Right ventricle myocardium inferior (tissue), 1 donor: ENCODE data around the gene CAMK2B. TPM values are rescaled to one million over a fixed set of nuclear protein-coding genes. Genes with fewer than 3 reads are reported as not detected.
A peak's percentile ranks its signal among the peaks of the same experiment; 100 is the strongest.

Source experiments
- ATAC-seq: fragments of 200-7000 bp; cut with Tn5 transposase; one replicate; pipeline ENCODE4 v1.9.1; 2020; ENCODE audit warnings: mild to moderate bottlenecking, moderate library complexity
- DNase-seq: peaks from one replicate; pipeline ENCODE4 v3.0.0; 2021; ENCODE audit errors: missing footprints
- intact Hi-C: fragments of 100-400 bp; cut with DNase I; formaldehyde crosslinking; loops from one replicate; pipeline ENCODE4 v1.11.0; 2022
- total RNA-seq: library from RNA; stranded (reverse); fragmentation: NEBNext Ultra II Directional; extraction: Animal tissue kit (Norgen Biotek cat#: 25700); gene quantifications from one replicate; pipeline ENCODE4 v1.2.1, GENCODE V29; 2021
- donor health status: DM: no; HTN: yes; CAD: no; lungs with severe emphysema.

Gene CAMK2B
- total RNA-seq, 1 donor from 2014 or later = 95.4 TPM

GRCh38 chr7:44313621-44314031, 11.8 kb downstream of the CAMK2B start:
- DNase-seq (peak; percentile 74), ATAC-seq (peak; percentile 82)
- intact Hi-C loops = no loop called here

GRCh38 chr7:44313016-44313415, 12.4 kb downstream of the CAMK2B start:
- ATAC-seq (no peak), DNase-seq (no peak)
- intact Hi-C loops = no loop called here

- peak; percentile 47 for DNase-seq
Observed at GRCh38 chr7:44311561-44312495, 13.6 kb downstream of the CAMK2B start.

GRCh38 chr7:44310221-44310848, 15.1 kb downstream of the CAMK2B start:
- DNase-seq (no peak), ATAC-seq (no peak)
- intact Hi-C loops = no loop called here

More at GRCh38 chr7:44311561-44312495, 13.6 kb downstream of the CAMK2B start:
- intact Hi-C loops = no loop called here
- no peak for ATAC-seq

DNA sequence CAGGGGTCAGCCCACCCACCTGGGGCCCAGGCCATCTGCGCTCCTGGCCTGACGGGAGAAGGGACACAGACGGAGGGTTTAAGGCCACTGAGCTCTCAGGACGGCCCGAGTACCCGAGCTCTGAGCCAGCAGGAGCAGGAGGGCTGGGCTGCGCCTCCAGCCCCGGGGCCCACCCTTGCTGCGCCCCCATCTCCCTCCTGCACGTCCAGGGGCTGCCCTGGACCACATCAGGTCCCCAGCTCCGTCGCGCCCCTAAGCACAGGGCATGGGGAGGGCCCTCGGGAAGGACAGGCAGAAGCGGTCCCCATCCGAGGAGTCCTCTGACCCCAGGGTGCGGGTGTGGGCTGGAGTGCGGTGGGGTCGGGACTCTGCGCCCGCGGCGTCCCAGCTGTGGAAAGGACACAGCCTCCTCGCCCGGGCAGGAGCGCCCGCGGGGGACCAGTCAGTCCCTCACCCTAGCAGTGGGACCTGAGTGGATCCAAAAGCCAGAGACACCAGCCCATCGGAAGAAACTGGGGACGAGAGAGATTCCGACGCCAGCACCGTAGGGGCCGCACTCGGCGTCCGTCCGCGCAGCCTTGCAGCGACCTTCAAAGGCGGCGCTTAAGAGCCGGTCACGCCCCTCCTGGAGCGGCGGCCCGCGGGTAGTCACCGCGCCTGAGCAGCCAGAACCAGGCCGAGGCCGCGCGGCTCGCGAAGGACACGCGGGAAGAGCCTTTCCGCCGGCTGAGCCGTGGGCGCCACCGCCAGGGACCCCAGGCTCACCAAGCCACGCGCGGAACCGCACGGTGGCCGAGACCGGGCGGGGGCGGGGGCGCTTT, 15.9 kb downstream of the CAMK2B start:
- ATAC-seq (peak; percentile 78), DNase-seq (peak; percentile 86)
- intact Hi-C loops = loop anchor here (2.0 to 5.0 kb wide), 2 partner anchors 52 to 69 kb away; no protein-coding TSS in a partner anchor

- DNase-seq (no peak), ATAC-seq (peak; percentile 24)
- intact Hi-C loops = loop anchor here (2.0 to 5.0 kb wide), 2 partner anchors 51 to 68 kb away; no protein-coding TSS in a partner anchor
Observed at GRCh38 chr7:44308596-44309270, 16.7 kb downstream of the CAMK2B start.

DNA sequence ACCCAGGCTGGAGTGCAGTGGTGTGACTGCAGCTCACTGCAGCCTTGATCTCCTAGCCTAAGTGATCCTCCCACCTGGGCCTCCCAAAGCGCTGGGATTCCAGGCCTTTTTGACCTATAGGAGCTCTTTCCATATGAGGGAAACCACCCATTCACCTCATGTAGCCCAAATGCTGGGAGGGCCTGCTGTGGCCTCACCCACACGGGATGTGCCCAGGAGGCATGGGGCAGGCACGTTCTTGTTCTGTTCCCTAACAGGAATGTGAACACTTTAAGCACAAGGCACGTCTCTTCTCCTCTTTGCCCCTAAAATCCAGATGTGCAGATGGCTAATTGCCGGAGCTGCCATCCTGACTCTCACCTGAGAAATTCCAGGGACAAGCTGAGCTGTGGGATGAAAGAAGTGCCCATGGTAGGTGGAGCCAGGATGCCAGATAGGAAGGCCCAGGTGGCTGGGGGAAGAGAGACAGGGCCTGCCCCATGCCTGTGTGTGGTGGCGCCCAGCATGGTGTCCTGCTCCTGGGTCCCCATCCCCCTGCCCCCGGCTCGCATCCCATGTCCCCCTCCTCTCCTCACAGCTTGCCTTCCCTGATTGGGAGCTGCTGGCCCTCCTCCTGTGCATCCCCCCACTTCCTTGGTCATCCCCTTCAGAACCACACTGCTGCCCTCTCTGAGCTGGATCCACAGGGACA, 17.3 kb downstream of the CAMK2B start:
- intact Hi-C loops = loop anchor here (2.0 to 5.0 kb wide), 2 partner anchors 51 to 67 kb away; no protein-coding TSS in a partner anchor
- ATAC-seq (no peak), DNase-seq (no peak)

DNA sequence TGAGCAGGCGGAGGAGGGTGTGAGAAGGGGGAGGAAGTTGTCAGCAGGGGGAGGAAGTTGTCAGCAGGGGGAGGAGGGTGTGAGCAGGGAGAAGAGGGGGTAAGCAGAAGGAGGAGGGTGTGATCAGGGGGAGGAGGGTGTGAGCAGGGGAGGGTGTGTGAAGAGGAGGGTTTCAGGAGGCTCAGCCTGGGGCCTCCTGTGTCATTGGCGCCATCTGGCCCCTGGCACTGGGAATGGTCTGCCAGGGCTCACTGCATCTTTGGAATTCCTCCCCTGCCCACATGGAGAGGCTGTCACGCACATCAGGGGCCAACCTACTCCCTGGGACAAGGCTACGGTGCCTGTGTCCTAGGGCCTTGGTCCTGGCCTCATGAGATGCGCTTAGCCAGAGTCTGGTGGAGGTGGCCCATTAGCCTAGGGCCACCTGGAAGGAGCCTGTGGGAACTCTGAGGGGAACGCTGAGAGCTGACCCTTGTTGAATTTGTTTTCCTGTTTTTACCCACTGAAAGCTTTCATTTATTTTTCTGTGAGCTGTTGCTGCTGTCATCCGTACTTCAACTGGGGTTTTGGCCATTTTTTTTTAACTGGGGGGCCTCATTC, 18.0 kb downstream of the CAMK2B start:
- DNase-seq (peak; percentile 73), ATAC-seq (peak; percentile 68)
- intact Hi-C loops = loop anchor here (5.0 kb wide), 1 partner anchor 50 kb away; no protein-coding TSS in a partner anchor

- ATAC-seq (no peak), DNase-seq (no peak)
- intact Hi-C loops = loop anchor here (5.0 kb wide), 1 partner anchor 49 kb away; no protein-coding TSS in a partner anchor
Observed at GRCh38 chr7:44306606-44307005, 18.8 kb downstream of the CAMK2B start.

DNA sequence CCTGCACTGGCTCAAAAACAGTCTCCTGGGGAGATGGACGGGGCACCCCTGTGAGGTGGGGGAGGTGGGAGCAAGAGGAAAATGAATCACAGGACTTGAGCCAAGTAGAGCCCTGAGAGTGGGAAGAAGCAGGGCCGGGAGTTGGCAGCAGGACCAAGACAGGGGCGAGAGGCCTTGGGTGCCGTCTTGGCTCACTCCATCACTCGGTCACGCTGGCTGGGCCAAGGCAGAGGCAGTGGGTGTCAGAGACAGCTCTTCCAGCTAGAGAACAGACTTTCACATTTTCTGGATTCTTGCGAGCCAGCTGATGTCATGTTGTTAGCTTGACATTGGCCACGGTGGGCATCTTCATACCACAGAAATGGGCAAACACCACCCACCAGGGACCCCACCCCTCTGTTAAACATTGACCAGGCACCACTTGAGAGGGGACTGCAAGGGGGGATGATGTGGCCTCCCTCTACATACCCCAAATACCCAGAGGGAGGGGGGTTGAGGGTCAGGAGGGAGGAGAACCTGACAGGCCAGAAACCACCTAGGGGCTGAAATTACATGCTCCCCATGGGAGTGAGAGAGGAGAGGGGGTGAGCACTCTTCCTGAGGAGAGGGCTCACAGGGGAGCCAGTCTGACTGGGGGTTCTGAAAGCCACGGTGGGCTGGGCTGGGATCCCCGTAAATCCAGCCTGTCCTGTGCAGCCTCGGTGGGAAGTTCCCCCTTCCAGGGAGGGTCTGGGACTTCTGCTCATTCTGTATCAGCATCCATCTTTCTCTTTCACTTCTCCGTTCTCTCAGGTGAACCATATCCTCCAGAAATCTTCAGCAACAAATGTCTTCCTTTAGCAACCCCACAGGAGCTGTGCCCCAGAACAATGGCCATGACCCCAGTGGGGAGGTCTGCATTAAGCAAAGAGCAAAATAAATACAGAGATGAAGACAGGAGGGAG, 19.6 kb downstream of the CAMK2B start:
- DNase-seq (no peak), ATAC-seq (no peak)
- intact Hi-C loops = loop anchor here (5.0 kb wide), 1 partner anchor 49 kb away; no protein-coding TSS in a partner anchor

DNA sequence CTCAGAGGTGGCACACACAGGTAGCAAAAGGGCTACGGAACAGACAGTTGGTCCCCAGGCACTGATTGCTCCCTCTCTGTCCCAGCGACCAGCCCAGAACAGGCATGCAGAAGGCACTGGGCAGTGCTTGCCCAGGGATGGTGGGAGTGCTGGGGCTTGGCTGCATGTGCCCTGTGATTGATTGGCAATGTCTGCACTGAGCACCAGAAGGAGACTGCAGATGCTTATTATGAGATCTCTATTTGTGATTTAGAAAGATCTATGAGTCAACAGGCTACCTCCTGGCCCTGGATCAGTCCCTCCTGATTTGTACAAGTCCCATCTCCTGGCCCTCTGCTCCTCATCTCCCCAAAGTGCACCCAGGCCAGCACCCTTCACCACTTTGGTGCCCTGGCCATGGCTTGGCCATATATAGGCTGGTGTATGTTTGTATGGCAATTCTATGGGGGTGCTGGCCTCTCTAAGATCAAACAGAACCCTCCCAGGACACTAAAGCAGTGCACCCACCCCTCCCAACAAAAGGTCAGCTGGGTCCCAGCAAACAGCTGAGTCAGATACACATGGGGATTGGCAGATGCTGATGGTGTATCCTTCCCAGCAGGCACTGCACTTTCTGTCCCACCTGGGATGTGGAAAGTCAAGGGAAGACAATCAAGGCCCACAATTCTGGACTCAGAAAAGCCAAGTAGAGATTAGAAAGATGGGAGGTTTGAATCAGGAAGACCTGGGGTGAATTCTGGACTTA, 30.9 kb downstream of the CAMK2B start:
- intact Hi-C loops = loop anchor here (5.0 to 10.0 kb wide), 2 partner anchors 37 to 160 kb away; no protein-coding TSS in a partner anchor
- ATAC-seq = no peak
- DNase-seq = no peak

DNA sequence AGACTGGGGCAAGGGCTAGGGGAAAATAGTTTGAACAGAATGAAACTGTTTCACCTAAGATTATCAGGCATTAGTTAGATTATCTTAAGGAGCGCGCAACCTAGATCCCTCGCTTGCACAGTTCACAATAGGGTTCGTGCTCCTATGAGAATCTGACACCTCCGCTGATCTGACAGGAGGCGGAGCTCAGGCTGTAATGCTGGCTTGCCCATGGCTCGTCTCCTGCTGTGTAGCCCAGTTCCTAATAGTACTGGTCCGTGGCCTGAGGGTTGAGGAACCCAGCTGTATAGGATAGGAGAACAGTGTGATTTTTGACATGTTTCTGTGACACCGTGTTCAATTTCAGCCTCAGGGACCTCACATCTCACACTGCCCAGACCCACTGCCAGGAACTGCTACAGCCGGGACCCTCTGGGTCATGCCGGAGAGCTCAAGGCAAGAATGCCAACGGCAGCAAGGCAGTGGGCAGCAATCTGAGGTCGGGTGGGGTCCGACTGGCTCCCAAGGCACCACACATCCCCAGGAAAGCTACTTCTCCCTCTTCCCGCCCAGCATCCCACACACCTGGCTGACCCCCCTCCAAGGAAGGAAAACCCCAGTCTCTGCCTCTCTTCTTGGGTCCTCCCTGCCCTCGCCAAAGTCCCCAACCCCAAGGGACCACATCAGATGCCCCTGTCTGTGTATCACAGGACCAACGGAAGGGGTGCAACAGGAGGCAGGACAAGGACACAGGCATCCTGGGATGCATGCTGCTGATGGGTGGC, 31.7 kb downstream of the CAMK2B start:
- DNase-seq = peak; percentile 37
- peak; percentile 68 for ATAC-seq
- intact Hi-C loops = loop anchor here (5.0 to 10.0 kb wide), 2 partner anchors 36 to 159 kb away; no protein-coding TSS in a partner anchor

GRCh38 chr7:44292876-44293560, 32.4 kb downstream of the CAMK2B start:
- ATAC-seq (no peak), DNase-seq (no peak)
- intact Hi-C loops = loop anchor here (5.0 to 10.0 kb wide), 2 partner anchors 36 to 158 kb away; no protein-coding TSS in a partner anchor

GRCh38 chr7:44292420-44292817, 33.0 kb downstream of the CAMK2B start:
- no peak for DNase-seq
- ATAC-seq = no peak
- intact Hi-C loops = loop anchor here (5.0 to 10.0 kb wide), 2 partner anchors 35 to 158 kb away; no protein-coding TSS in a partner anchor
